HG02588 (cell line): ENCODE measurements around the gene AJM1.
"Not testable (repeated sequence)": the region's sequence is repeated elsewhere in the genome, so short reads cannot be mapped to it uniquely, and the experiment has no call there.

Experiments used
- ATAC-seq: cut with Tn5 transposase; IDR thresholded peaks from one replicate; pipeline ENCODE4 v1.9.1; 2021; ENCODE audit warnings: mild to moderate bottlenecking, moderate library complexity; ENCODE audit not compliant: unreplicated experiment

Gene AJM1

DNA sequence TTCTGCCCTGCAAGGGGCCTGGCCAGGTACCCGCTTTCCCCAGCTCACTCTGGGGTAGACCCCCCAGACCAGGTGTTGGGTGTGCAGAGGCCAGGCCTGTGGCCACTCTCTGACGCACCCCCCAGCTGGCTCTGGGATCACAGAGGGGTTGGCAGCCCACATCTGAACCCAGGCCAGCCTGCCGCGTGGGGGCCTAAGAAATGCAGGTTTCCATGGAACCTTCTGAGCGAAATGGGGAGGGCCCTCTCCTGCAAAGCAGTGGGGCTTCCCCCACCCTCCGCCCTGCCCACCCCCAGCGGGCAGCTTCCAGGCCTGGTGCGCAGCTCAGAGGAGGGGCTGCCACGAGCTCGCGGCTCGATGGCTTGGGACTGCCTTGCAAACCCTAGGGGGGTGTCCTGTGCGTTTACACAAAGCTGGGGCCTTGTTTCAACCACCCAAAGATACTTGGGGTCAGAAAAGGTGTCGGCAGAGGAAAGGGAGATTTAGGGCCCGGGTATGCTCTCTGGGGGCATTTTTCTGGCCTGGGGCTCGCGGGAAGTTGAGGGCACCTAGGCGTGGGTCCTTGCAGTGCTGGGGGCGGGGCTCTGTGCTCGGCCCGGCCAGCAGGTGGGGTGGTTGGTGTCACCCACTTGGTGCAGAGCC, 1.0 kb downstream of the AJM1 start:
- ATAC-seq: not testable (repeated sequence)

DNA sequence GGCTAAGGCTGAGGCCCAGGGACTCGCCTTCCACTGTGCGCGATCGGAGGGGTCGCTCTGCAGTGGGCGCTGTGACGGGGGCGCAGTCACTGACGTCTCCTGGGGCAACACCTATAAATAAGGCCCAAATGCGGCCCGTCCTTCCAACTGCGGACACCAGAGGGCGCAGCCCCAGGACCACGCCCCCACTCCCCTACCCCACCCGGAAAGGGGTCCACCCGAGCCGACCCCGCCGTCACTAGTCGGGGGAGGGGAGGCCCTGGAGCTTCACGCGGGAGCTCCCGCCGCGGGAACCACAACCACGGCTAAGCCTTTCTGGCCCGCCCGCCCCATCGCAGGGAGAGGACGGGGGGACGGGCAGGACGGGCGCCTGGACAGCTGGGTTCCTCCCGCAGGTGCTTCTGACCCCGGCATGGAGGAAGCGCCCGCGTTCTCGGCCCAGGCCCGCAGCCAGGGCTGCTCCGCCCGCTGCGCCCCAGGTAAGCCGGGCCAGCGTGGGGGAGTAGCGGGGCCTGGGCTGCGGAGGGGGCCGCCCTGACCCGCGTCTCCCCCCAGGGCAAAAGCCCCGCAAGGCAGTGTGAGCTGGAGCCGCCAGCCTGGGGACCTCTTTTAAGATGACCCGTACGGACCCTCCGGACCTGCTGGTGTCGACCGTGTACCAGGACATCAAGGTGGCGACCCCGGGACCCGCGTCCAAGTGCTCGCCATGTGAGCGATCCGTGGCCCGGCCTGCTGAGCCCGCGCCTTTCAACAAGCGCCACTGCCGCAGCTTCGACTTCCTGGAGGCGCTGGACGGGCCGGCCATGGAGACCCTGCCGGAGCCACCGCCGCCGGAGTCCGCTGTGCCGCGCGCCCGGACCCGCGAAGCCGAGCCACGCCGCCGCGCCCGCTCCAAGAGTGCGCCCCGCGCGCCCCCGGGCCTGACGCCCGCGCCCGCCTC, 1.8 kb downstream of the AJM1 start:
- ATAC-seq: not testable (repeated sequence)

DNA sequence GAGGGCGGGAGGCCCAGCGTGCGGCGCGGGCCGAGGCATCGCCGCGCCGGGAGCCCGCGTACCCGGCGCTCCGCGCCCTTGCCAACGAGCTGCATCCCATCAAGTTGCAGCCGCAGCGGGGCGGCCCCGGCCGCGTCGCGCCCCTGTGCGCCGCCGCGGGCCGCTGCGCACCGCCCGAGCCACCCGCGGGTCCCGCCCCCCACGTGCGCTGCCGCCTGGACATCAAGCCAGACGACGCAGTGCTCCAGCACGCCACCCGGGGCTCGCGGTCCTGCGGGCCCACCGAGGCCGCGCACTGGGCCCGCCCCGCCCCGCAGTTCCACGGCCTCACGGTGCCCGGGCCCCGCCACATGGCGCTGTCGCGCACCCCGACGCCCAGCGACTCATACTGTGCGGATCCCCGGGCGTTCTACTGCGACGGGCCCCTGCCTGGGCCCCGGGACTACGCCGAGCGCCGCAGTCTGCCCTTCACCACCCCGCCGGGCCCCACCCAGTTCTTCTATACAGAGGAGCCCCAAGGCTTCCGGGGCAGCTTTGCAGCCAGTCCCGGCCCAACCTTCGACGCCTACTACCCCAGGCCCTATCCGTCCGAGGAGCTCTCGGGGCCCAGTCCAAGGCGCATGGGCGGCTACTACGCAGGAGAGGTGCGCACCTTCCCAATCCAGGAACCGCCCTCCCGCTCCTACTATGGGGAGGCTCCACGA, 2.6 kb downstream of the AJM1 start:
- no peak for ATAC-seq

DNA sequence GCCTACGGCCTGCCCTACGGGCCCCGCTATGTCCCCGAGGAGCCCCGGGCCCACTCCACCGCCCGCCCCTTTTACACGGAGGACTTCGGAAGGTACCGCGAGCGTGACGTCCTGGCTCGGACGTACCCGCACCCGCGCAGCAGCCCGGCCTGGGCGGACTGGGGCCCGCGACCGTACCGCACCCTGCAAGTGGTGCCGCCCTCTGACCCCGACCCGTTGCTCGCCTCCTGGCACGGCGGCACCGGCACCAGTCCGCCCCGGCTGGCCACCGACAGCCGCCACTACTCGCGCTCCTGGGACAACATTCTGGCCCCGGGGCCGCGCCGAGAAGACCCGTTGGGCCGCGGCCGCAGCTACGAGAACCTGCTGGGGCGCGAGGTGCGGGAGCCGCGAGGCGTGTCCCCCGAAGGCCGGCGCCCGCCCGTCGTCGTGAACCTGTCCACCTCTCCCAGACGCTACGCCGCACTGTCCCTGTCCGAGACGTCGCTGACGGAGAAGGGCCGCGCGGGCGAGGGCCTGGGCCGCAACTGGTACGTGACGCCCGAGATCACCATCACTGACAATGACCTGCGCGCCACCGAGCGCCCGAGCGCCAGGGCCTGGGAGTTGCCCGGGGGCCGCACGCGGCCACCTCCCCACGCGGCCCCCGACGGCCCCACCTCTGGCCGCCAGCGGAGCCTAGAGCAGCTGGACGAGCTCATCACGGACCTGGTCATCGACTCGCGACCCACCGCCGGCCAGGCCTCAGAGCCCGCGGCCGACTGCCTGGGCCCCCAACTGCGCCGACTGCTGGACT, 3.4 kb downstream of the AJM1 start:
- no peak for ATAC-seq

DNA sequence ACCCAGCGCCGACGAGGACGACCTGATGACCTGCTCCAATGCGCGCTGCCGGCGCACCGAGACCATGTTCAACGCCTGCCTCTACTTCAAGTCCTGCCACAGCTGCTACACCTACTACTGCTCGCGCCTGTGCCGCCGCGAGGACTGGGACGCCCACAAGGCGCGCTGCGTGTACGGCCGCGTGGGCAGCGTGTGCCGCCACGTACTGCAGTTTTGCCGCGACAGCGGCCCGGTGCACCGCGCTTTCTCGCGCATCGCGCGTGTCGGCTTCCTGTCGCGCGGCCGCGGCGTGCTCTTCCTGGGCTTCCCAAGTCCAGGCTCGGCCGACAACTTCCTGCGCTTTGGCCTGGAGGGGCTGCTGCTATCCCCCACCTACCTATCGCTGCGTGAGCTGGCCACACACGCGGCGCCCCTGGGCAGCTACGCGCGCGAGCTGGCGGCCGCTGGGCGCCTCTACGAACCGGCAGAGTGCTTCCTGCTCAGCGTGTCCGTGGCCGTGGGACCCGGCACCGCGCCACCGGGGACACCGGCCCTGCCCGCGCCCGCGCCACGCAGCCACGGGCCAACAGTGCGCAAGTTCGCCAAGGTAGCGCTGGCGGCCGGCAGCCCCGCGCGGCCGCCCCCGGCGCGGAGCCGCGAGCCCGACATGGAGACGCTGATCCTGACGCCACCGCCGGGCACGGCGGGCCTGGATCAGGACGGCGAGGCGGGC, 4.3 kb downstream of the AJM1 start:
- no peak for ATAC-seq

DNA sequence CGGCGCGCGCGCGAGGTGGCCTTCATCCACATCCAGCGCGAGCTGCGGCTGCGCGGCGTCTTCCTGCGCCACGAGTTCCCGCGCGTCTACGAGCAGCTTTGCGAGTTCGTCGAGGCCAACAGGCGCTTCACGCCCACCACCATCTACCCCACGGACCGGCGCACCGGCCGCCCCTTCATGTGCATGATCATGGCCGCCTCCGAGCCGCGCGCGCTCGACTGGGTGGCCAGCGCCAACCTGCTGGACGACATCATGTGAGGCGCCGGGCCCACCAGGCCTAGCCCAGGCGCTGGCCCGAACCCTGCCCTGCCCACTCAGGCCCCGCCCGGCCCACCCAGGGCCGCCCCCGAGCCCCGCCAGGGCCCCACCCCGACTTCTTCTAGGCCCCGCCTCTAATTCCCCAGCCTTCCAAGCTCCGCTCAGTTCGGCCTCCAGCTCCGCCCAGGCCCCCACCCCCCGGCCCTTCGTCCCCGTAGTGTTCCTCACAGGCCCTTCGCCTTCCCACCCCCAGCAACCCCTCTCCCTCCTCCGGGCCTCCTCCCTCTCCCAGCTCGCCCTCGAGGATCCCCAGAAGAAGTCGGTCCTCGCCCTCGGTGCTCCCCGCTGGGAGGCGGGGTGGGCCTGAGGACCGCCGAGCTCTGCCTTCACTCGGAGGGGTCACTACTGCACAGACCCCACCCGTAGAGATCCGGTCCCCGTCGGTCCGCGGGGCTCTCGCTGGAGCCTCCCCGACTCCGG, 5.0 kb downstream of the AJM1 start:
- ATAC-seq: no peak

DNA sequence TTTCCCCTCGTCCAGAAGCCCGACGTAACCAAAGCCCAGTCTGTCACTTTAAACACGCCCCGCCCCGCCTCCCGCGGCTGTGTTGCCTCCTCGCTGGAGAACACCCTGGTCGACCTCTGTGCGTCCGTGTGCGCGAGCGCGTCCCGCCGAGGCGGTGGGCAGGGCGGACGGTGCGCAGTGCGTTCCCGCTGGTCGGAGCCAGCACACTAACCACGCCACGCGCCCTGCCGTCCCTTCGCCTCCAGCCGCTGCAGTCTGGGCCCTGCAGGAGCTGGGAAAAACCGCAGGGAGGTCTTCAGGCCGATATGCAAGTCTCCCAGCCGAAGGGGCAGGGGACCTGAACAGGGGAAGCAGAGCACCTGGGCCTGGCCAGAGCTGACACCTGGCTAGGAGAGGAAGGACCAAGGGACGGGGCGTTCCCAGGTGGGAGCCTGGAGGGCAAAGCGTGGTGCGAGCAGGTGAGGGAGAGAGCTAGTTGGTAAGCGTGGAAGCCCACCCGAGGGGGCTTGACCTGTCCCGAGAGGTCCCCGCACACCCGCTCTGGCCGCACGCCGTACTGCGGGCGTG, 5.6 kb downstream of the AJM1 start:
- no peak for ATAC-seq

DNA sequence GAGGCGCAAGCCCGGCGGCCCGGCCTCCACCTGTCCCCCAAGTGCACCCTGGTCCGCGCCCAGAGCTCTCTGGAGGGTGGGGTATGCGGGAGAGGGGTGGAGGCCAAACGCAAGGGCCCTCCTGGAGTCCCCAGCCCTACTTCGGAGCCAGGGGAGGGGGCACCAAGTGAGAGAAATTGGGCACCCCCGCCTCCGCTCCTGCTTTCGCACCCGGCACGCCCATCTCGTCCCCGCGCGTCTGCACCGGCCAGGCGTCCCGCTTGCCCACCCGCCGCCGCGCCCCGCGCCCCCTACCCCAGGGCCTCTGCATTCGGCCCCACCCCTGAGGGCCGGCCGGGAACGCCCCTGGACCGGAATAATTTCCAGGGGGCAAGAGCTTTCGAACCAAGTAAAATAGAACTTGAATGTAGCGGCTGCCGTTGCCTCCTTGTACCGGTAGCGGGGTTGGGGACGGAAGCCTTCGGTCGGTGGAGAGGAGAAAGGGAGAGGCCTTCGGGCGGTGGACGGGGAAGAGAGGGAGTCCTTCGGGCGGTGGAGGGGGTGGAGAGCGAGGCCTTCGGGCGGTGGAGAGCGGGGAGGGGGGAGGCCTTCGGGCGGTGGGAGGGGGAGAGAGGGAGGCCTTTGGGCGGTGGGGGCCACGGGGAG, 6.2 kb downstream of the AJM1 start:
- peak; percentile 8 for ATAC-seq

DNA sequence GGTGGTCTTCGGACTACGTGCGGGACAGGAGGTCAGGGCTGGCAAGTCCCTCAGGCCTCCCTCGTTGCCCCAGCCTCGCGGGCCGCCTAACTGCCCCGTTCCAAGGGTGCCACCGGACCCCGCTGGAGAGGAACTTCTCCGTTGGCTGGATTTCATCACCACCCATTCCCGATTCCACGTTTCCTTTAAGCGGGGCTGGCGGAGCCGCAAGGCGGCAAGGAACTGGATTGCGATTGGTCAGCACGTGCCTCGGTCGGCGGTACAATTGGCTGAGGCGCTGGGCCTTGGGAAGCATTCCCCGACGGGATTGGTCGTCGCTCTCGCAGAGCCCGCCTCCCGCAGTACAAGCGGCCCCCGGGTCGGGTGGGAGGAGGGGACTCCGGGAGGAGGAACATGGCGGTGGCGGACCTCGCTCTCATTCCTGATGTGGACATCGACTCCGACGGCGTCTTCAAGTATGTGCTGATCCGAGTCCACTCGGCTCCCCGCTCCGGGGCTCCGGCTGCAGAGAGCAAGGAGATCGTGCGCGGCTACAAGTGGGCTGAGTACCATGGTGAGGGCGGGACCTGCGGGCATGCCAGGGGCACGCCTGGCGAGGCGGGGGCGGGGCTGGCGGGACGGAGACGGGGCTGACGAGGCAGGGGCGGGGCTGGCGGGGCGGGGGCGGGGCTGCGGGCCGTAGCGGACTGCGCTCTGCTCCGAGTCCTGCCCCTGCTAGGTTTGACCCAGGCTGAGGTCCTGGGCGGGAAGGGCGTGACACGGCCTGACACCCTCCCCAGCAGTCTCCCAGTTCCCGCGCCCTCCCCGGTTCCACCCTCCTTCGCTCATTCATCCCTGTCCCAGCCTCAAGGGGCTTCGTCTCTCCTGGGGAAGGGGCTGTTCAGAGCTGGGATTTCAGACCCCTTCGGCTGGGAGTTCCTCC, 7.0 kb downstream of the AJM1 start, which contains the start of gene PHPT1:
Gene PHPT1, plus strand, starts transcription at position 372 of the 922 bp plus-strand sequence. Its CDS starts 22 bp downstream, at position 394.
- ATAC-seq: peak; percentile 77

DNA sequence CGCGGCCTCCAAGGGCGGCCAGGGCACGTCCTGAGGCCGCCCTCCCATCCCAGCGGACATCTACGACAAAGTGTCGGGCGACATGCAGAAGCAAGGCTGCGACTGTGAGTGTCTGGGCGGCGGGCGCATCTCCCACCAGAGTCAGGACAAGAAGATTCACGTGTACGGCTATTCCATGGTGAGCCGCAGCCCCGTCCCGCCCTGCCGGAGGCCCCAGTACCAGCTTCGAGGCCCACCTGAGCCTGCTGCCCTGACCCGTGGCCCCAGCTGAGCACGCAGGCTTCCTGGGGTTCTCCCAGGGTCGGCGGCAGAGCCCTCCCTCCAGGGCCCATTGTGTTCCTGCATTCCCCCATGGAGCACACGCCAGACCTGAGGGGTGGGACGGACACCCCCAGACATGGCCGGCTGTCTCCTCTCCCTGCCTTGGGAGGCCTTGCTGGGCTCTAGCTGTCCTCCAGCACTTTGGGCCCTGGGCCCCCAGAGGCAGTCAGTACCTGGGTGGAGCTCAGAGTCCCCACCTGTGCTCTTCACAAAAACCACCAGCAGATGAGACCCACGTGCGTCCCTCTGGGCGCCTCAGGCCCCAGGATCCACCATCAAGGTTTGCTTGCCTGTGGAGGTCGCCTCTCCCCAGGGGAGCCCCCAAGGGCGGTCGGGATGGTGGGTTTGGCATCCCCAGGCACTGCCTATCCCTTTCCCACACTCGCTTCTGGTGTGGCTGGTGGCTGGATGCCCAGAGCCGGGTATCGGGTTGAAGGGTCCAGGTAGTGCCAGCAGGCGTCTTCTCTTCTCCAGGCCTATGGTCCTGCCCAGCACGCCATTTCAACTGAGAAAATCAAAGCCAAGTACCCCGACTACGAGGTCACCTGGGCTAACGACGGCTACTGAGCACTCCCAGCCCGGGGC, 7.9 kb downstream of the AJM1 start:
- ATAC-seq: no peak

DNA sequence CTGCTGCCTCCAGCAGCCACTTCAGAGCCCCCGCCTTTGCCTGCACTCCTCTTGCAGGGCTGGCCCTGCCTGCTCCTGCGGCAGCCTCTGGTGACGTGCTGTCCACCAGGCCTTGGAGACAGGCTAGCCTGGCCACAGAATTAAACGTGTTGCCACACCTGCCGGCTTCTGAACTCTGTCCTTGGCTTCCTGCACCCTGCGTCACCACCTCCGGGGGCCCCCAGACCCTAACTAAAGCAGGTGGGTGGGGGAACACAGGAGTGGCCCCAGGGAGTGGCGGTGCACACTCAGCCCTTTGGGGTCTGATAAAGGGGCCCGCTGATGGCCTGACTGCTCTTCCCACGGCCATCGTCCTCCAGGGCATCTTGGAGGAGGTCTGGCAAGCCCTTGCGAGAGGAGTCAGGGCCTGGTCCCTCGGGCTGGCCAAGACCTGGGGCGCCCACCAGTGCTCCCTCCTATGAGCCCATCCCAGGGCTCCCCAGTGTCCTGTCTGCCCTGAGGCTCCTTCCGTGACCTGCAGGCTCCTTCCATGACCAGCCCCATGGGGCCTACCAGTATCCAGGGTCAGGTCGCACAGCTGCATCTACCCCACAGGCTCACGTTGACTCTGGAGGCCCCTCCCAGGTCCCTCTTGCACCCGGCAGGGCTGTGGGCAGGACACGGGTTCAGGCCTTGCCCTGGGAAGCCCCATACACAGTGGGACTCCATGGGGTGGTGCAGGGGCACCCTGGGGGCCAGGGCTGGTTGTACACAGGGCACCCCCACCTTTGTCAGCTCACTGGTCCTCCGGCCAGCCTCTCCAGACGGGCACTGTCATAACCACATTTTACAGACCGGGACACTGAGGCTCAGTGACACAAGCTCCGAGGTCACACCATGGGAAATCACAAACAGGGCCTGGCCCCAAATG, 8.8 kb downstream of the AJM1 start:
- no peak for ATAC-seq

DNA sequence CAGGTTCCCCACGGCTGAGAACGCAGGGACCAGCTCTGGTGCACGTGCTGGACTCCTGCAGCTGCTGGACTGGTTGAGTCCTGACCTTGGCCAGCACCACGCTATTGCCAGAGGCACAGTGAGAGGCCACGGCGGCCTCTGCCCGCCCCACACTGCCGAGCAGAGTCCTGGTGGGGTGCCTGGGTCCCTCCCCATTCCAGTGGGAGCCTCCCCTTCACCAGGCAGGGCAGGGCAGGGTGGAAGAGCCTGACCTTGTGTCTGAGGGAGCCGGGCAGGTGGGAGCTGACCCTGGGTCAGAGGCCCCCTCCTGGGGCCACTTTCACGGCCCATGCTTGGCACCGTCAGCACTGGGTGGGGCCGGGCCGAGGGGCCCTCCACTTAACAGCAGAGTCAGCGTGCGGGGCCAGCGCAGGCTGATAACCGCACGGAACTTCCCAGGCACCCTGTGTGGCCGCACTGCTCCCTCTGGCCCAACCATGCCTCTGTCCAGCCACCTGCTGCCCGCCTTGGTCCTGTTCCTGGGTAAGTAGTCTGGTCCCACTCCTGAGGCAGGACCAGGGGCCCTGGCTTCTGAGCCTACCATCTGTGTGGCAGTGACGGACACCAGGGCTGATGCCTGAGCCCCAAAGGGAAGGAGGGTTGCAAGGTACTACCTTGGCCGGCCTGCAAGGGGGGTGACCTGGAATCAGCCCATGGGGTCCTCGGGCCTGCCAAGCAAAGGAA, 9.8 kb downstream of the AJM1 start, which contains the start of gene MAMDC4:
Gene MAMDC4, plus strand, starts transcription at position 406 of the 723 bp plus-strand sequence. Its CDS starts 71 bp downstream, at position 477.
- ATAC-seq: no peak

DNA sequence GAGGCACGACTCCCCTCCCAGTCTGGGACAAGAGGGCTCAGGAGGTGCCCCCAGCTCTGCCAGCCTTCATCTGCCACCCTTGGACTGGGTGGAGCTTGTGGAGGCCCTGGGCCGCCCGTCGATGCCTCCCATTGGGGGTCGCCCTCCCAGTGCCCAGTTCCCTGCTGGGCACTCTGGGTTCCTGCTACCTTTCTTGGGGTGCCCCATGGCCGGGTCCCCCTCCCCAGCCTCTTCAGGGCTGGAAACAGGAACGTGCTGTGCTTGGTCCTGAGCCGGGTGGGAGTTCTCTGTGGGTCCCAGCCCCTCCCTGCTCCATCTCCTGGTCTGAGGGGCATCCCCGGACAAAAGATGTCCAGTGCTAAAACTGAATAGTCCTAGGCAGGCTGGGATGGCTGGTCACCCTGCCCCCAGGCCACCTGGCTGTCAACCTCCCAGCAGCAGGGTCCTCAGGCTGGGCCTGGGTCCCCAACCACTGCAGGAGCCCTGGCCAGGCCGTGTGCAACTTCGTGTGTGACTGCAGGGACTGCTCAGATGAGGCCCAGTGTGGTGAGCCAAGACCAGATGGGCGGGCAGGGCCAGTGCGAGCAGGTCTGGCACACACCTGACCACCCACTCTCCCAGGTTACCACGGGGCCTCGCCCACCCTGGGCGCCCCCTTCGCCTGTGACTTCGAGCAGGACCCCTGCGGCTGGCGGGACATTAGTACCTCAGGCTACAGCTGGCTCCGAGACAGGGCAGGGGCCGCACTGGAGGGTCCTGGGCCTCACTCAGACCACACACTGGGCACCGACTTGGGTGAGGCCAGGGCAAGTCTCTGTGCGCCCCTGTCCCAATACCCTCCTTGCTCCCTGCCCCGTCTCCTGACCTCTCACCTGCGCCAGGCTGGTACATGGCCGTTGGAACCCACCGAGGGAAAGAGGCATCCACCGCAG, 10.7 kb downstream of the AJM1 start:
- ATAC-seq: no peak
